Activated naive CD4-positive, alpha-beta T cell treated with anti-CD3 and anti-CD28 coated beads, Interleukin-2, amount 10 ng/mL, durations not matched to agents 5 hours and 36 hours (primary cell): ENCODE measurements around the gene PLPP7. TPM values are rescaled to one million over a fixed set of nuclear protein-coding genes. Genes with fewer than 3 reads are reported as not detected.

Experiments used
- total RNA-seq, 2 experiments: library from RNA; stranded (reverse); gene quantifications; one replicate each; pipeline ENCODE4 v1.2.3, GENCODE V29; 2021

The PLPP7 gene
- under 1 TPM; 0.13 to 0.34 TPM for total RNA-seq

GRCh38 chr9:131289301-131290035 is at the start of gene PLPP7:
Gene PLPP7 (plus strand): TSS chr9:131289723. CDS start chr9:131289998, 275 bp downstream.

GRCh38 chr9:131276094-131276888 is 13.2 kb upstream of the PLPP7 start, which contains the start of gene FAM78A:
Gene FAM78A (minus strand): TSS chr9:131276510. CDS start chr9:131276179, 331 bp downstream.

Other genes with a start within 250 kb of the PLPP7 start
- gene AIF1L, start 193.2 kb upstream of the PLPP7 start, total RNA-seq = 1 to 10 TPM; 1.4 to 2.1 TPM
- gene NUP214, start 164.1 kb upstream of the PLPP7 start, total RNA-seq = 10 to 100 TPM; 47.9 to 54.4 TPM
- 100 to 1,000 TPM; 112 to 113 TPM for gene FAM78A, start 13.2 kb upstream of the PLPP7 start, total RNA-seq
- 100 to 1,000 TPM; 230 to 233 TPM for gene PRRC2B, start 104.4 kb downstream of the PLPP7 start, total RNA-seq
- gene POMT1, start 213.2 kb downstream of the PLPP7 start, total RNA-seq = 10 to 100 TPM; 46.2 to 49.5 TPM
- 10 to 100 TPM; 29.1 to 30.2 TPM for gene UCK1, start 241.5 kb downstream of the PLPP7 start, total RNA-seq